GM06990 (cell line): ENCODE measurements around the gene PRM1.

ENCODE experiments used
- DNase-seq: peaks from one replicate; pipeline ENCODE4 v3.0.0-alpha.2; 2011; ENCODE audit not compliant: insufficient read length; ENCODE audit errors: extremely low read depth
- H3K27me3 ChIP-seq: replicated peaks from 2 replicates; pipeline ENCODE4 v1.6.0; 2011; ENCODE audit warnings: low read length; ENCODE audit not compliant: control insufficient read depth, insufficient read depth
- H3K36me3 ChIP-seq: 2 replicates; pipeline ENCODE4 v1.5.1; 2011; ENCODE audit warnings: low read length; ENCODE audit not compliant: control insufficient read depth, insufficient read depth
- H3K4me3 ChIP-seq: replicated peaks from 2 replicates; pipeline ENCODE4 v1.5.1; 2011; ENCODE audit warnings: low read depth, mild to moderate bottlenecking, control low read depth, low read length
- TF ChIP-seq, protein P1 (sequence below): IDR thresholded peaks from 2 replicates; pipeline ENCODE4 v1.5.1; 2011; ENCODE audit warnings: low read length, control low read depth, mild to moderate bottlenecking, inconsistent platforms; ENCODE audit not compliant: insufficient read depth, poor library complexity, severe bottlenecking

PRM1 gene

DNA sequence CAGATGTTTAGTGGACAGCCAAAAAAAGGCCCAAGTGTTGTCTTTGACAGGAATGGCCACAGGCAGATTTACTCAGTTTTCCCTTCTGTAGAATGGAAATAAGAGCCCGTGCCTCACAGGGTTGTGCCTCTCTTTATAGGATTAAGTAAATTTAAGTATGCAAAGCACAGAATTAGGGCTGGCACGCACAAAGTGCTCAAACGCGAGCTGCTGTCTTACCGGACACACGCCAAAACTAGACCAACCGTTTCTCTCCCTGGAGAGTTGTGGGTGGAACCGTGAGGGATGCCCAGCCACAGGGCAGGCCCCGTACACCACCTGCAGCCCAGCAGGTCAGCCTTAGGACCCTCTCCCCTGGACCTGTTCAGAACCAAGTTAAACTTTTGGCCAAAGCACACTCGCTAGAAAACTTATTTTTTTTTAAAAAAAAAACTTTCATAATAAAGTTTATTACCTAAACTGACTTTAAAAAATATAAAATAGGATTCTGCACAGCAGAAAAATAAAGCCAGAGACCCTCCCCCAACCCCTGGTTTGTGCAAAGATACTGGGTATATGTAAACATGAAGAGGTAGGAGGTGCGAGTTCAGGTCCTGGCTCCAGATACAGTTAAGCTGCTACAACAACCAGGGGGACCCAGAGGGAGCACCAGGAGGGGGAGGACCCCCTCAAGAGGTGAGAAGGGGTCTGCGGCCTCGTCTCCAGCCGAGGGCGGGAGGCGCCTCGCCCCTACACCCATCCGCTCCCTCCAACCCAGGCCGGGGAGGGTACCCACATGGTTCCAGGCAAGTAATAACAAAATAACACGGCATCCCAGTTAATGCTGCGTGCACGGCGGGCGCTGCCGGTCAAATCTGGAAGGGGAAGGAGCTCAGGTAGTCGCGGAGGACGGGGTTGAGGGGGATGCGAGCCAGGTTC is 26.9 kb downstream of the PRM1 start:
- peak; percentile 41 for DNase-seq
- Histone ChIP-seq H3K27me3 (no peaks in the 10 kb centered on the region), H3K36me3 (peaks cover 14% of the 10 kb centered on the region), H3K4me3 (peak overlapping the region; percentile 93)
- TF ChIP-seq, protein P1, sequence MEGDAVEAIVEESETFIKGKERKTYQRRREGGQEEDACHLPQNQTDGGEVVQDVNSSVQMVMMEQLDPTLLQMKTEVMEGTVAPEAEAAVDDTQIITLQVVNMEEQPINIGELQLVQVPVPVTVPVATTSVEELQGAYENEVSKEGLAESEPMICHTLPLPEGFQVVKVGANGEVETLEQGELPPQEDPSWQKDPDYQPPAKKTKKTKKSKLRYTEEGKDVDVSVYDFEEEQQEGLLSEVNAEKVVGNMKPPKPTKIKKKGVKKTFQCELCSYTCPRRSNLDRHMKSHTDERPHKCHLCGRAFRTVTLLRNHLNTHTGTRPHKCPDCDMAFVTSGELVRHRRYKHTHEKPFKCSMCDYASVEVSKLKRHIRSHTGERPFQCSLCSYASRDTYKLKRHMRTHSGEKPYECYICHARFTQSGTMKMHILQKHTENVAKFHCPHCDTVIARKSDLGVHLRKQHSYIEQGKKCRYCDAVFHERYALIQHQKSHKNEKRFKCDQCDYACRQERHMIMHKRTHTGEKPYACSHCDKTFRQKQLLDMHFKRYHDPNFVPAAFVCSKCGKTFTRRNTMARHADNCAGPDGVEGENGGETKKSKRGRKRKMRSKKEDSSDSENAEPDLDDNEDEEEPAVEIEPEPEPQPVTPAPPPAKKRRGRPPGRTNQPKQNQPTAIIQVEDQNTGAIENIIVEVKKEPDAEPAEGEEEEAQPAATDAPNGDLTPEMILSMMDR: peak; percentile 7

- peaks cover 14% of the 10 kb centered on the region for H3K36me3 ChIP-seq
- TF ChIP-seq, protein P1: no peak
- H3K4me3 ChIP-seq: peak overlapping the region; percentile 93
- no peaks in the 10 kb centered on the region for H3K27me3 ChIP-seq
- DNase-seq: peak; percentile 52
These were observed 27.8 kb downstream of the PRM1 start for GRCh38 chr16:11253009-11253994.

- H3K4me3 ChIP-seq: peak overlapping the region; percentile 93
- TF ChIP-seq, protein P1: no peak
- no peak for DNase-seq
These were observed 28.6 kb downstream of the PRM1 start for GRCh38 chr16:11252482-11252931.

GRCh38 chr16:11251525-11252481 is 29.3 kb downstream of the PRM1 start:
- TF ChIP-seq, protein P1: no peak
- Histone ChIP-seq H3K4me3 (peak overlapping the region; percentile 93; the same call in 1 of the 2 replicates), H3K27me3 (no peaks in the 10 kb centered on the region), H3K36me3 (peaks cover 14% of the 10 kb centered on the region)
- DNase-seq: peak; percentile 73

More at GRCh38 chr16:11252482-11252931, 28.6 kb downstream of the PRM1 start:
- no peaks in the 10 kb centered on the region for H3K27me3 ChIP-seq
- peaks cover 14% of the 10 kb centered on the region for H3K36me3 ChIP-seq
